B cell (primary cell): ENCODE measurements around the gene ZPBP2. TPM values are rescaled to one million over a fixed set of nuclear protein-coding genes. Genes with fewer than 3 reads are reported as not detected.

Source experiments
- ATAC-seq: fragments of 200-7000 bp; cut with Tn5 transposase; one replicate; pipeline ENCODE4 v1.10.0; 2021; ENCODE audit warnings: low read depth, mild to moderate bottlenecking, moderate number of reproducible peaks, moderate library complexity
- CTCF ChIA-PET: fragments of 350-600 bp; sonication (Branson Sonifier 250); formaldehyde crosslinking; loops from one replicate; lab custom pipeline; 2021; ENCODE audit warnings: antibody characterized with exemption, inconsistent platforms; lab: Charles Lee
- POLR2A ChIA-PET: fragments of 350-600 bp; sonication (Branson Sonifier 250); formaldehyde crosslinking; loops from one replicate; lab custom pipeline; 2021; ENCODE audit warnings: antibody characterized with exemption; lab: Charles Lee
- DNase-seq: peaks from one replicate; pipeline ENCODE4 v3.0.0; 2013
- H2AFZ ChIP-seq: 2 replicates; pipeline ENCODE4 v1.6.1; 2012; ENCODE audit warnings: mild to moderate bottlenecking, low read depth, low read length; ENCODE audit not compliant: insufficient read depth, poor library complexity, severe bottlenecking
- H3K27ac ChIP-seq, 2 donors: 1 replicate in 1 of 2; 2 replicates in 1 of 2; pipeline ENCODE4 v1.5.1; 2012 to 2013; ENCODE audit warnings: low read length in 2 of 2, mild to moderate bottlenecking in 2 of 2, moderate library complexity in 1 of 2
- H3K27me3 ChIP-seq, 4 experiments: fragments of 200-600 bp in 1 of 4; sonication (generic) in 1 of 4; replicated peaks in 1 of 4; 1 replicate in 2 of 4; 2 replicates in 2 of 4; pipeline versions ENCODE4 v1.6.1 to v1.7.0; 2013 to 2016; ENCODE audit warnings: low read length in 3 of 4, mild to moderate bottlenecking in 2 of 4, mixed read lengths in 1 of 4, moderate library complexity in 1 of 4; ENCODE audit not compliant: insufficient read depth in 4 of 4, control insufficient read depth in 3 of 4; ENCODE audit errors: control extremely low read depth in 1 of 4
- H3K36me3 ChIP-seq, 2 experiments: replicated peaks in 1 of 2; 1 replicate in 1 of 2; 2 replicates in 1 of 2; pipeline versions ENCODE4 v1.6.1 to v1.7.1; 2013; ENCODE audit warnings: low read length in 1 of 2; ENCODE audit not compliant: insufficient read depth in 2 of 2, control insufficient read depth in 1 of 2; ENCODE audit errors: control extremely low read depth in 1 of 2, extremely low read depth in 1 of 2
- H3K4me1 ChIP-seq, 2 donors: fragments of 200-600 bp in 1 of 2; sonication (generic) in 1 of 2; 1 replicate in 1 of 2; 2 replicates in 1 of 2; pipeline versions ENCODE4 v1.5.1 to v1.6.1; 2013 to 2017; ENCODE audit warnings: low read length in 2 of 2; ENCODE audit not compliant: control insufficient read depth in 2 of 2, insufficient read depth in 2 of 2
- H3K4me2 ChIP-seq: replicated peaks from 2 replicates; pipeline ENCODE3; 2012; ENCODE audit warnings: mild to moderate bottlenecking, low read depth, low read length; ENCODE audit not compliant: poor library complexity, severe bottlenecking
- H3K4me3 ChIP-seq, 5 experiments: fragments of 200-600 bp in 1 of 5; sonication (generic) in 1 of 5; 1 replicate in 3 of 5; 2 replicates in 2 of 5; pipeline versions ENCODE4 v1.5.1 to v1.7.0; 2011 to 2016; ENCODE audit warnings: low read length in 4 of 5, mild to moderate bottlenecking in 4 of 5, low read depth in 2 of 5, control low read depth in 1 of 5, moderate library complexity in 1 of 5; ENCODE audit not compliant: insufficient read depth in 1 of 5; ENCODE audit errors: control extremely low read depth in 1 of 5, extremely low read depth in 1 of 5
- H3K79me2 ChIP-seq: fragments of 200-600 bp; sonication (generic); one replicate; pipeline ENCODE4 v1.6.0; 2016; ENCODE audit warnings: low read length; ENCODE audit not compliant: control insufficient read depth, insufficient read depth
- H3K9ac ChIP-seq: fragments of 200-600 bp; sonication (generic); 2 replicates; pipeline ENCODE4 v1.6.1; 2017; ENCODE audit warnings: mild to moderate bottlenecking, low read length, moderate library complexity
- H3K9me3 ChIP-seq, 3 donors: one replicate each; pipeline versions ENCODE4 v1.6.1 to v1.7.1; 2013; ENCODE audit warnings: low read length in 2 of 3; ENCODE audit not compliant: control insufficient read depth in 2 of 3, insufficient read depth in 1 of 3; ENCODE audit errors: control extremely low read depth in 1 of 3
- H4K20me1 ChIP-seq: 2 replicates; pipeline ENCODE4 v1.6.0; 2012; ENCODE audit warnings: mild to moderate bottlenecking, low read length; ENCODE audit not compliant: insufficient read depth, control insufficient read depth, poor library complexity, severe bottlenecking
- H3K27ac Mint-ChIP-seq: one replicate; pipeline ENCODE4 v1.8.0; 2021; ENCODE audit warnings: mixed read lengths
- H3K27me3 Mint-ChIP-seq: one replicate; pipeline ENCODE4 v1.8.0; 2021; ENCODE audit warnings: mixed read lengths
- H3K4me1 Mint-ChIP-seq: one replicate; pipeline ENCODE4 v1.8.0; 2021; ENCODE audit warnings: mixed read lengths
- H3K4me3 Mint-ChIP-seq: one replicate; pipeline ENCODE4 v1.8.0; 2021; ENCODE audit warnings: mixed read lengths
- H3K9me3 Mint-ChIP-seq: one replicate; pipeline ENCODE4 v1.8.0; 2022; ENCODE audit warnings: mixed read lengths; ENCODE audit not compliant: insufficient read depth
- CTCF ChIP-seq: fragments of 200-600 bp; IDR thresholded peaks from one replicate; pipeline ENCODE4 v1.8.0; 2022; ENCODE audit warnings: antibody characterized with exemption, mild to moderate bottlenecking
- EZH2 ChIP-seq: IDR thresholded peaks from 2 replicates; pipeline ENCODE4 v1.6.1; 2012; ENCODE audit warnings: borderline replicate concordance, low read depth, mild to moderate bottlenecking, moderate library complexity, low read length; ENCODE audit not compliant: insufficient read depth, poor library complexity, severe bottlenecking
- WGBS: methylation state at CpG from one replicate; pipeline ENCODE4 v1.1.5; 2013; ENCODE audit warnings: missing lambda C conversion rate; ENCODE audit not compliant: insufficient coverage; 5-methylcytosine and 5-hydroxymethylcytosine counted together
- intact Hi-C: fragments of 100-400 bp; cut with micrococcal nuclease; formaldehyde crosslinking; loops from one replicate; pipeline ENCODE4 v1.10.0; 2022
- polyA plus RNA-seq: library from polyadenylated mRNA; depleted of rRNA; stranded (reverse); fragments of >200 nt; gene quantifications from 2 replicates; pipeline ENCODE4 v1.2.3, GENCODE V29; 2012
- total RNA-seq, 2 donors: library from RNA; stranded (reverse); fragments of 120-200 nt in 1 of 2; gene quantifications; 1 replicate in 1 of 2; 2 replicates in 1 of 2; pipeline versions ENCODE4 v1.2.3 to v1.2.4, GENCODE V29; 2013 to 2022

ZPBP2 gene
- total and polyA plus RNA-seq, 2 donors (not counting 1 experiment from before 2014, with no cell fraction given): 1.6 to 1.7 TPM

- Histone ChIP-seq H3K79me2 (peaks cover 56% of the 10 kb centered on the region), H3K4me2 (no peak overlapping the region), H3K36me3 (peaks cover 2 to 47% of the 10 kb centered on the region in 2 experiments), H4K20me1 (peaks cover 51% of the 10 kb centered on the region), H3K27ac (no peak overlapping the region), H2AFZ (no peak overlapping the region), H3K27me3 (no peaks in the 10 kb centered on the region), H3K9ac (no peak overlapping the region), H3K9me3 (no peaks in the 10 kb centered on the region), H3K4me1 (peaks cover 41 to 54% of the 10 kb centered on the region in 2 donors), H3K4me3 (no peak overlapping the region)
- POLR2A ChIA-PET: no interaction called here
- DNase-seq: no peak
- Mint-ChIP-seq H3K4me3 (no peak overlapping the region), H3K9me3 (no peaks in the 10 kb centered on the region), H3K27me3 (no peaks in the 10 kb centered on the region), H3K4me1 (peaks cover 59% of the 10 kb centered on the region), H3K27ac (no peak overlapping the region)
- intact Hi-C loops: loop anchor here (10.0 kb wide), 1 partner anchor 168 kb away; no protein-coding TSS in a partner anchor
- TF ChIP-seq CTCF: no peak
- no peak for TF ChIP-seq EZH2
- CTCF ChIA-PET: interaction anchor here (2.2 kb wide), 1 partner anchor 35 kb away, joined by 7 read pairs; no protein-coding TSS in a partner anchor
- no peak for ATAC-seq
- WGBS: 92% methylated on average over 6 of the region's 6 CpGs
Measured at GRCh38 chr17:39923230-39923629, 55.2 kb downstream of the ZPBP2 start.

GRCh38 chr17:39923836-39924690, 56.1 kb downstream of the ZPBP2 start:
- Histone ChIP-seq H2AFZ (no peak overlapping the region), H3K4me1 (peaks cover 42 to 52% of the 10 kb centered on the region in 2 donors), H3K27ac (peak overlapping the region in 1 of 2 donors; percentile 27), H3K79me2 (peaks cover 58% of the 10 kb centered on the region), H3K27me3 (no peaks in the 10 kb centered on the region), H3K36me3 (peaks cover under 1 to 44% of the 10 kb centered on the region in 2 experiments), H3K9ac (no peak overlapping the region), H3K9me3 (no peaks in the 10 kb centered on the region), H4K20me1 (peaks cover 51% of the 10 kb centered on the region), H3K4me2 (peak overlapping the region; percentile 89), H3K4me3 (no peak overlapping the region)
- ATAC-seq (no peak), DNase-seq (no peak)
- Mint-ChIP-seq H3K27me3 (no peaks in the 10 kb centered on the region), H3K27ac (no peak overlapping the region), H3K4me3 (no peak overlapping the region), H3K4me1 (peaks cover 59% of the 10 kb centered on the region), H3K9me3 (no peaks in the 10 kb centered on the region)
- ChIA-PET CTCF (interaction anchor here (2.2 kb wide), 1 partner anchor 34 kb away, joined by 7 read pairs; no protein-coding TSS in a partner anchor), POLR2A (no interaction called here)
- 95% methylated on average over 15 of the region's 17 CpGs for WGBS
- intact Hi-C loops: loop anchor here (10.0 kb wide), 1 partner anchor 169 kb away; no protein-coding TSS in a partner anchor
- TF ChIP-seq EZH2: no peak
